ENCODE measurements around the gene MCTP1.

The MCTP1 gene

DNA sequence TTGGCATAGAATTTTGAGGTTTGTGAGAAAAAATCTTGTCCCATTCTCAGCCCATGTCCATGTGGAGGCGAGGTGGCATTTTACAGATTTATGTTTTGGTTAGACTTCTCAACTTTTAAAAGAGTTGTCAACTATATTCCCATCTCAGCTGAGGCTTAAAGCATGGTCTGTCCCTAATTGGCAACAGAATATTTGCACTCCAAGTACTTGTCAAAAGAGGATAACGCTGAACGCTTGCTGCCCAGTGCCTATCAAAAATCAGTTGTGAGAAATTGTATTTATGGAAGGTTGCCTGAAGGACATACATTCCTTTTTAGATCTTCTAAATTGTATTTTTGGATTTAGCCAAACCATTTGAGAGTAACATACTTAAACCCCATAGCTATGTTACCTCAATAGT, 464.4 kb downstream of the MCTP1 start:
- no peak overlapping the region for H3K4me3 ChIP-seq (replicated peaks; ENCODE audit: insufficient read depth, low read length)
- no peaks in the 10 kb centered on the region for H3K27me3 ChIP-seq (ENCODE audit: insufficient read depth, poor library complexity, severe bottlenecking)
- DNase-seq (ENCODE audit: low read depth in 1 of 2, low spot score in 1 of 2), result no peak
- H3K27ac ChIP-seq (replicated peaks), result no peak overlapping the region
- TF ChIP-seq POLR2AphosphoS5 (IDR thresholded peaks at IDR 0.05; ENCODE audit: low read depth) (no peak), GABPA (IDR thresholded peaks at IDR 0.05; ENCODE audit: low read depth) (no peak), SPI1 (IDR thresholded peaks at IDR 0.05; ENCODE audit: borderline replicate concordance, low read depth) (no peak)
- TF ChIP-seq, protein P1, sequence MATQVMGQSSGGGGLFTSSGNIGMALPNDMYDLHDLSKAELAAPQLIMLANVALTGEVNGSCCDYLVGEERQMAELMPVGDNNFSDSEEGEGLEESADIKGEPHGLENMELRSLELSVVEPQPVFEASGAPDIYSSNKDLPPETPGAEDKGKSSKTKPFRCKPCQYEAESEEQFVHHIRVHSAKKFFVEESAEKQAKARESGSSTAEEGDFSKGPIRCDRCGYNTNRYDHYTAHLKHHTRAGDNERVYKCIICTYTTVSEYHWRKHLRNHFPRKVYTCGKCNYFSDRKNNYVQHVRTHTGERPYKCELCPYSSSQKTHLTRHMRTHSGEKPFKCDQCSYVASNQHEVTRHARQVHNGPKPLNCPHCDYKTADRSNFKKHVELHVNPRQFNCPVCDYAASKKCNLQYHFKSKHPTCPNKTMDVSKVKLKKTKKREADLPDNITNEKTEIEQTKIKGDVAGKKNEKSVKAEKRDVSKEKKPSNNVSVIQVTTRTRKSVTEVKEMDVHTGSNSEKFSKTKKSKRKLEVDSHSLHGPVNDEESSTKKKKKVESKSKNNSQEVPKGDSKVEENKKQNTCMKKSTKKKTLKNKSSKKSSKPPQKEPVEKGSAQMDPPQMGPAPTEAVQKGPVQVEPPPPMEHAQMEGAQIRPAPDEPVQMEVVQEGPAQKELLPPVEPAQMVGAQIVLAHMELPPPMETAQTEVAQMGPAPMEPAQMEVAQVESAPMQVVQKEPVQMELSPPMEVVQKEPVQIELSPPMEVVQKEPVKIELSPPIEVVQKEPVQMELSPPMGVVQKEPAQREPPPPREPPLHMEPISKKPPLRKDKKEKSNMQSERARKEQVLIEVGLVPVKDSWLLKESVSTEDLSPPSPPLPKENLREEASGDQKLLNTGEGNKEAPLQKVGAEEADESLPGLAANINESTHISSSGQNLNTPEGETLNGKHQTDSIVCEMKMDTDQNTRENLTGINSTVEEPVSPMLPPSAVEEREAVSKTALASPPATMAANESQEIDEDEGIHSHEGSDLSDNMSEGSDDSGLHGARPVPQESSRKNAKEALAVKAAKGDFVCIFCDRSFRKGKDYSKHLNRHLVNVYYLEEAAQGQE (IDR thresholded peaks at IDR 0.05; ENCODE audit: insufficient replicate concordance, low read depth), result no peak
- TF ChIP-seq, protein P2, sequence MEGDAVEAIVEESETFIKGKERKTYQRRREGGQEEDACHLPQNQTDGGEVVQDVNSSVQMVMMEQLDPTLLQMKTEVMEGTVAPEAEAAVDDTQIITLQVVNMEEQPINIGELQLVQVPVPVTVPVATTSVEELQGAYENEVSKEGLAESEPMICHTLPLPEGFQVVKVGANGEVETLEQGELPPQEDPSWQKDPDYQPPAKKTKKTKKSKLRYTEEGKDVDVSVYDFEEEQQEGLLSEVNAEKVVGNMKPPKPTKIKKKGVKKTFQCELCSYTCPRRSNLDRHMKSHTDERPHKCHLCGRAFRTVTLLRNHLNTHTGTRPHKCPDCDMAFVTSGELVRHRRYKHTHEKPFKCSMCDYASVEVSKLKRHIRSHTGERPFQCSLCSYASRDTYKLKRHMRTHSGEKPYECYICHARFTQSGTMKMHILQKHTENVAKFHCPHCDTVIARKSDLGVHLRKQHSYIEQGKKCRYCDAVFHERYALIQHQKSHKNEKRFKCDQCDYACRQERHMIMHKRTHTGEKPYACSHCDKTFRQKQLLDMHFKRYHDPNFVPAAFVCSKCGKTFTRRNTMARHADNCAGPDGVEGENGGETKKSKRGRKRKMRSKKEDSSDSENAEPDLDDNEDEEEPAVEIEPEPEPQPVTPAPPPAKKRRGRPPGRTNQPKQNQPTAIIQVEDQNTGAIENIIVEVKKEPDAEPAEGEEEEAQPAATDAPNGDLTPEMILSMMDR (IDR thresholded peaks at IDR 0.05; ENCODE audit: insufficient read depth, low read length), result no peak

DNA sequence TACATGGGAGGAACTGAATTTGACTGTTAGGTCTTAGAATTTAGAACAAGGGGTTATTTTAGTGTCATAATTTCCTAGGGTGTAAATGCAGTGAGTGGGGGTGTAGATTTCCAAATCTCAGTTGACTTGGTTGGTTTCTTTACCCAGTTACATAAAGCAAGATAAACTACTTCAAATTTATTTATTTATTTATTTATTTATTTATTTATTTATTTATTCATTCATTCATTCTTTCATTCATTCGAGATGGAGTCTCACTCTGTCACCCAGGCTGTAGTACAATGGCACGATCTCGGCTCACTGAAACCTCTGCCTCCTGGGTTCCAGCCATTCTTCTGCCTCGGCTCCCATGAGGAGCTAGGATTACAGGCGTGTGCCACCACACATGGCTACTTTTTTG, 466.0 kb downstream of the MCTP1 start:
- Histone ChIP-seq H3K27me3 (ENCODE audit: insufficient read depth, poor library complexity, severe bottlenecking) (no peaks in the 10 kb centered on the region), H3K4me3 (replicated peaks; ENCODE audit: insufficient read depth, low read length) (no peak overlapping the region), H3K27ac (replicated peaks) (no peak overlapping the region)
- no peak for DNase-seq (ENCODE audit: low read depth in 1 of 2, low spot score in 1 of 2)
- TF ChIP-seq, protein P1 (IDR thresholded peaks at IDR 0.05; ENCODE audit: insufficient replicate concordance, low read depth), result no peak
- TF ChIP-seq, protein P2 (IDR thresholded peaks at IDR 0.05; ENCODE audit: insufficient read depth, low read length), result no peak
- no peak for TF ChIP-seq SPI1 (IDR thresholded peaks at IDR 0.05; ENCODE audit: borderline replicate concordance, low read depth)
- no peak for TF ChIP-seq GABPA (IDR thresholded peaks at IDR 0.05; ENCODE audit: low read depth)
- no peak for TF ChIP-seq POLR2AphosphoS5 (IDR thresholded peaks at IDR 0.05; ENCODE audit: low read depth)

DNA sequence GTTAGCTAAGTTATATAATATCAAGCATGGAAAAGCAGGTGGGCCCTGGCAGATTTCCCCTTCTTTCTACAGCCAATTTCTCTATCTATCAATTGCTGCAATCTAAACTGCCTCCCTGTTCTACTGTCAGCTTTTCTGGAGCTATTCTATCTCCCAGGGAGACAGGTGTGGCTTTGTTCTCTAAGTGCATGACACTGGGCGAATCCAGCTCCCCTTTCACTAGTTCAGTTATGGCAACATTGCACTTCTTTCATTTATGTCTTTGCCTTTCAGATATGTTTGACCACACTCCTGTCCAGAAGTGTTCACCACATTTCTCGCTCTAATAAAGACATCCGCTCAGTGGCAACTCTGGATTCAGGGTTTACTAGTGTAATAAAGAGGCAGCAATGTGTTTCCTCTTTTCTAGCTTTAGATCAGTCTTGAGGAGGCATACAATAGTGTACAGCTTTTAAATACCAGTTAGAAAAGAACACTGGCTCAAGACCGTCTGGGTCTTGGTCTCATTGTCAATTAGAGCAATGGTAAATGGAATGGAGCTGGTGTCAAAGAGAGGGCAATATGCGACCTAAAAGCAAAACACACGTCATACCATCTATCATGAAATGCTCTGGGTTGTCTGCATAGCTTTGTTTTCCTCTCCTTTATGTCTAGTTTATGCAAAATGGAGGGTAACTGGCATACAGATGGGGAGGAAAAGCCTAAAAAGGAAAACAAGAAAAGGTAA, 469.4 kb downstream of the MCTP1 start:
- TF ChIP-seq GABPA (IDR thresholded peaks at IDR 0.05; ENCODE audit: low read depth) (no peak), SPI1 (IDR thresholded peaks at IDR 0.05; ENCODE audit: borderline replicate concordance, low read depth) (no peak), POLR2AphosphoS5 (IDR thresholded peaks at IDR 0.05; ENCODE audit: low read depth) (no peak)
- TF ChIP-seq, protein P1 (IDR thresholded peaks at IDR 0.05; ENCODE audit: insufficient replicate concordance, low read depth), result no peak
- TF ChIP-seq, protein P2 (IDR thresholded peaks at IDR 0.05; ENCODE audit: insufficient read depth, low read length), result no peak
- Histone ChIP-seq H3K27ac (replicated peaks) (no peak overlapping the region), H3K4me3 (replicated peaks; ENCODE audit: insufficient read depth, low read length) (no peak overlapping the region), H3K27me3 (ENCODE audit: insufficient read depth, poor library complexity, severe bottlenecking) (no peaks in the 10 kb centered on the region)
- DNase-seq (ENCODE audit: low read depth in 1 of 2, low spot score in 1 of 2), result no peak
